ENCODE measurements around the gene ZNF585A.

GRCh38 chr19:37160153-37160552 is 12.3 kb downstream of the ZNF585A start:
- TF ChIP-seq CTCF (conservative IDR thresholded peaks at IDR 0.05): no peak
- no peak for TF ChIP-seq EZH2 (IDR thresholded peaks at IDR 0.05; ENCODE audit: low read depth)

All from PC-9 (cell line).